GM12878 (cell line): Measurements from ENCODE around the gene CCSER1.

Experiments
- BRCA1 ChIP-seq: IDR thresholded peaks from 2 replicates; pipeline ENCODE4 v1.6.1; 2011; ENCODE audit warnings: low read depth, low read length, improper control_type of control experiment
- CREB1 ChIP-seq: IDR thresholded peaks from 2 replicates; pipeline ENCODE4 v1.6.1; 2012; ENCODE audit warnings: low read depth, mild to moderate bottlenecking, inconsistent platforms
- CUX1 ChIP-seq: IDR thresholded peaks from 2 replicates; pipeline ENCODE4 v1.6.1; 2012; ENCODE audit warnings: improper control_type of control experiment, low read depth, low read length; ENCODE audit not compliant: insufficient replicate concordance
- EZH2 ChIP-seq: IDR thresholded peaks from 2 replicates; pipeline ENCODE4 v1.6.1; 2012; ENCODE audit warnings: low read depth, mild to moderate bottlenecking, control low read depth, inconsistent platforms, low read length, borderline replicate concordance; ENCODE audit not compliant: control insufficient read depth
- HDAC2 ChIP-seq: fragments of 200-600 bp; sonication (generic); IDR thresholded peaks from 2 replicates; pipeline ENCODE4 v1.6.1; 2017
- RAD21 ChIP-seq: IDR thresholded peaks from 2 replicates; pipeline ENCODE4 v1.6.1; 2011; ENCODE audit warnings: mild to moderate bottlenecking, low read depth, low read length, moderate library complexity; ENCODE audit not compliant: insufficient read depth
- REST ChIP-seq: IDR thresholded peaks from 2 replicates; pipeline ENCODE4 v1.6.1; 2012; ENCODE audit warnings: mild to moderate bottlenecking, low read depth, low read length
- SP1 ChIP-seq: IDR thresholded peaks from one replicate; pipeline ENCODE4 v1.6.1; 2011; ENCODE audit warnings: low read depth, low read length
- ZZZ3 ChIP-seq: IDR thresholded peaks from 2 replicates; pipeline ENCODE4 v1.6.1; 2011; ENCODE audit warnings: low read depth; ENCODE audit not compliant: control insufficient read depth, insufficient read length

- TF ChIP-seq CUX1: no peak
- no peak for TF ChIP-seq BRCA1
- TF ChIP-seq SP1: no peak
- no peak for TF ChIP-seq ZZZ3
- no peak for TF ChIP-seq EZH2
- TF ChIP-seq RAD21: no peak
- TF ChIP-seq HDAC2: no peak
- no peak for TF ChIP-seq REST
- TF ChIP-seq CREB1: no peak
These were observed 698.7 kb downstream of the CCSER1 start for GRCh38 chr4:90825849-90826248.
